SU-DHL-6 (cell line): ENCODE measurements around the gene MCEE.

ENCODE experiments used
- CTCF ChIP-seq: fragments of 200-600 bp; sonication (generic); IDR thresholded peaks from one replicate; pipeline ENCODE4 v1.5.1; 2017; ENCODE audit warnings: antibody characterized with exemption, mild to moderate bottlenecking, low read length, moderate library complexity; ENCODE audit not compliant: insufficient read depth, poor library complexity, severe bottlenecking
- EZH2phosphoT487 ChIP-seq: fragments of 200-600 bp; sonication (generic), shearing (Covaris generic); conservative IDR thresholded peaks from 2 replicates; pipeline ENCODE4 v1.6.1; 2018; ENCODE audit warnings: mild to moderate bottlenecking, antibody characterized with exemption, low read length, moderate library complexity, mixed read lengths

GRCh38 chr2:71060211-71060610, 69.8 kb downstream of the MCEE start:
- TF ChIP-seq EZH2phosphoT487 = no peak
- TF ChIP-seq CTCF = no peak
